Measurements from ENCODE around the gene TMEFF2. TPM values are rescaled to one million over a fixed set of nuclear protein-coding genes. Genes with fewer than 3 reads are reported as not detected.

Gene TMEFF2
- total and polyA plus RNA-seq, 10 of the 15 experiments (the other 5 are each of a cell fraction or from before 2014, with no cell fraction given), result not detected

- SMC1A ChIA-PET (ENCODE audit: uncharacterized antibody, unreplicated experiment), result interaction anchor here (0.9 kb wide), 1 partner anchor 37 kb away, joined by 3 read pairs; no protein-coding TSS in a partner anchor
- H2AFZ ChIP-seq (ENCODE audit: control insufficient read depth, low read depth, low read length), result no peak overlapping the region
- no peaks in the 10 kb centered on the region for H3K4me1 ChIP-seq (ENCODE audit: control insufficient read depth, insufficient read depth, low read length)
- RAD21 ChIA-PET (ENCODE audit: unreplicated experiment), result no interaction called here
- H3K9ac ChIP-seq (ENCODE audit: control insufficient read depth, insufficient read depth, low read length), result no peak overlapping the region
- no peak overlapping the region for H3K4me3 ChIP-seq
- no peak for FAIRE-seq
- H3K27me3 ChIP-seq (replicated peaks in 1 of 2; ENCODE audit: control insufficient read depth in 2 of 2, insufficient read depth in 2 of 2, low read length in 1 of 2), result no peaks in the 10 kb centered on the region
- no peak for ATAC-seq
- no peak overlapping the region for H3K27ac ChIP-seq (ENCODE audit: control insufficient read depth, insufficient read depth)
- DNase-seq (ENCODE audit: low read depth, low spot score), result no peak
- TF ChIP-seq POLR2A (IDR thresholded peaks at IDR 0.05; ENCODE audit: low read depth, low read length) (no peak), HSF1 (IDR thresholded peaks at IDR 0.05; ENCODE audit: low read depth, low read length) (no peak), ZNF24 (IDR thresholded peaks at IDR 0.05) (no peak), RAD51 (IDR thresholded peaks at IDR 0.05) (no peak), E2F8 (IDR thresholded peaks at IDR 0.05; ENCODE audit: low read depth, partially characterized antibody) (no peak), TAF1 (IDR thresholded peaks at IDR 0.05; ENCODE audit: borderline replicate concordance, low read depth, low read length) (no peak), POLR2AphosphoS5 (IDR thresholded peaks at IDR 0.05; ENCODE audit: low read length) (no peak), ZNF207 (IDR thresholded peaks at IDR 0.05; ENCODE audit: borderline replicate concordance) (no peak), EGR1 (IDR thresholded peaks at IDR 0.05; ENCODE audit: borderline replicate concordance in 1 of 2, low read depth in 2 of 2, low read length in 2 of 2) (no peak), RBBP5 (conservative IDR thresholded peaks at IDR 0.05) (no peak)
- intact Hi-C loops (cut with micrococcal nuclease; ENCODE audit: unreplicated experiment), result no loop called here
- in situ Hi-C loops (cut with MboI), result no loop called here
- H4K20me1 ChIP-seq (ENCODE audit: control insufficient read depth, insufficient read depth), result no peaks in the 10 kb centered on the region
- H3K79me2 ChIP-seq (ENCODE audit: control insufficient read depth, insufficient read depth, low read length), result no peaks in the 10 kb centered on the region
- H3K4me2 ChIP-seq (ENCODE audit: control insufficient read depth, insufficient read depth), result no peak overlapping the region
- POLR2A ChIA-PET, result no interaction called here
- no TSS peak for BruUV-seq (replicated peaks)
- CTCF ChIA-PET, result no interaction called here
- no peaks in the 10 kb centered on the region for H3K9me3 ChIP-seq (replicated peaks; ENCODE audit: control insufficient read depth, insufficient read depth, low read length)
- H3K36me3 ChIP-seq (ENCODE audit: control insufficient read depth in 2 of 2, insufficient read depth in 2 of 2, low read length in 1 of 2), result no peaks in the 10 kb centered on the region
These were observed 70.9 kb downstream of the TMEFF2 start for GRCh38 chr2:192123847-192124246.
